Spleen (tissue), 11 donors: ENCODE data around the gene PTPRN2. TPM values are rescaled to one million over a fixed set of nuclear protein-coding genes. Genes with fewer than 3 reads are reported as not detected.

Source experiments
- DNase-seq: peaks from one replicate; pipeline ENCODE4 v3.0.0-alpha.2; 2020
- H3K27ac ChIP-seq, 8 donors: fragments of 200-600 bp; sonication (generic) in 7 of 8; 1 replicate in 4 of 8; 2 replicates in 4 of 8; pipeline versions ENCODE4 v1.5.0 to v1.8.0; 2016 to 2021; ENCODE audit warnings: inconsistent platforms in 4 of 8, mild to moderate bottlenecking in 4 of 8, moderate library complexity in 1 of 8
- H3K27me3 ChIP-seq, 7 donors: fragments of 200-600 bp; sonication (generic) in 6 of 7; replicated peaks in 1 of 7; 1 replicate in 4 of 7; 2 replicates in 3 of 7; pipeline versions ENCODE4 v1.5.0 to v1.8.0; 2016 to 2021; ENCODE audit warnings: inconsistent platforms in 3 of 7, mild to moderate bottlenecking in 1 of 7
- H3K36me3 ChIP-seq, 6 donors: fragments of 200-600 bp; sonication (generic) in 5 of 6; 1 replicate in 4 of 6; 2 replicates in 2 of 6; pipeline versions ENCODE4 v1.5.0 to v1.8.0; 2016 to 2021; ENCODE audit warnings: inconsistent platforms in 2 of 6
- H3K4me1 ChIP-seq, 6 donors: fragments of 200-600 bp; sonication (generic) in 5 of 6; 1 replicate in 3 of 6; 2 replicates in 3 of 6; pipeline versions ENCODE4 v1.5.0 to v1.8.0; 2016 to 2021; ENCODE audit warnings: inconsistent platforms in 3 of 6
- H3K4me3 ChIP-seq, 8 donors: fragments of 200-600 bp; sonication (generic) in 7 of 8; 1 replicate in 4 of 8; 2 replicates in 4 of 8; pipeline versions ENCODE4 v1.5.0 to v1.8.0; 2016 to 2021; ENCODE audit warnings: inconsistent platforms in 4 of 8, mild to moderate bottlenecking in 4 of 8, moderate library complexity in 2 of 8
- H3K9me3 ChIP-seq, 8 donors: fragments of 200-600 bp; sonication (generic) in 7 of 8; 1 replicate in 4 of 8; 2 replicates in 4 of 8; pipeline versions ENCODE4 v1.5.0 to v1.8.0; 2016 to 2021; ENCODE audit warnings: inconsistent platforms in 4 of 8
- POLR2A ChIP-seq, 3 donors: fragments of 450-650 bp; IDR thresholded peaks; one replicate each; pipeline ENCODE4 v1.5.1; 2017; ENCODE audit warnings: antibody characterized with exemption in 3 of 3, mild to moderate bottlenecking in 1 of 3
- POLR2AphosphoS5 ChIP-seq, 3 donors: sonication (generic); formaldehyde crosslinking; IDR thresholded peaks; one replicate each; pipeline ENCODE4 v1.5.1; 2017; ENCODE audit warnings: antibody characterized with exemption in 3 of 3
- WGBS, 5 donors: extraction: QIAGEN DNeasy Blood & Tissue Kit in 3 of 5; methylation state at CpG; one replicate each; pipeline versions ENCODE4 v1.1.5 to v1.1.7; 2013 to 2018; 5-methylcytosine and 5-hydroxymethylcytosine counted together
- intact Hi-C: fragments of 100-400 bp; cut with DNase I; formaldehyde crosslinking; loops from one replicate; pipeline ENCODE4 v1.15.0; 2023; ENCODE audit warnings: low total_unique reads
- polyA plus RNA-seq, 3 donors: library from polyadenylated mRNA; stranded (reverse); fragments of 200-250 nt; gene quantifications; one replicate each; pipeline ENCODE4 v1.2.1, GENCODE V29; 2013
- total RNA-seq, 7 donors: library from RNA; depleted of rRNA in 3 of 7; stranded (reverse); fragments of >200 nt in 3 of 7; fragmentation: NEBNext Ultra II Directional in 4 of 7; extraction: Animal tissue kit (Norgen Biotek cat#: 25700) in 4 of 7; gene quantifications; one replicate each; pipeline versions ENCODE4 v1.1.0 to v1.2.1, GENCODE V29; 2016 to 2021
- TF ChIP-seq, protein P1 (sequence below), 11 experiments: fragments of 200-600 bp in 7 of 11; fragments of 450-650 bp in 4 of 11; sonication (generic) in 4 of 11; IDR thresholded peaks in 8 of 11; conservative IDR thresholded peaks in 3 of 11; 1 replicate in 7 of 11; 2 replicates in 4 of 11; pipeline versions ENCODE4 v1.4.0 to v1.8.0; 2016 to 2021; ENCODE audit warnings: antibody characterized with exemption in 11 of 11, inconsistent platforms in 4 of 11, mild to moderate bottlenecking in 1 of 11
- donor health status: healthy with polysubstance abuse.
- donor health status: DM: no; HTN: no; CAD: no; lungs with moderate emphysema.
- donor health status: DM: no; HTN: no; CAD: no.
- donor health status: Bipolar disorder and iron deficiency.
- donor health status: healthy.
- donor health status: DM: no; HTN: no; CAD: no.
- donor health status: DM: yes; HTN: yes; CAD: no.

PTPRN2 gene
- total and polyA plus RNA-seq, 10 donors, result 7.0 to 22.8 (median 16.8) TPM

- intact Hi-C loops, result no loop called here
- peak; percentile 55 for DNase-seq
- no peaks in the 10 kb centered on the region for H3K36me3 ChIP-seq
- H3K27me3 ChIP-seq, result peaks cover 0 to 40% (median 0%) of the 10 kb centered on the region in 7 donors
- no peak overlapping the region for H3K4me3 ChIP-seq
- peaks cover 0 to 14% (median 3%) of the 10 kb centered on the region in 8 donors for H3K9me3 ChIP-seq
- no peaks in the 10 kb centered on the region for H3K4me1 ChIP-seq
- H3K27ac ChIP-seq, result peak overlapping the region in 2 of 8 donors; percentile 56 to 58
- 82 to 94% (median 88%) methylated on average over 10 to 15 of the region's 15 CpGs for WGBS, 5 donors
- TF ChIP-seq POLR2AphosphoS5 (IDR thresholded peaks at IDR 0.05), result no peak
- no peak for TF ChIP-seq POLR2A (IDR thresholded peaks at IDR 0.05)
- TF ChIP-seq, protein P1, sequence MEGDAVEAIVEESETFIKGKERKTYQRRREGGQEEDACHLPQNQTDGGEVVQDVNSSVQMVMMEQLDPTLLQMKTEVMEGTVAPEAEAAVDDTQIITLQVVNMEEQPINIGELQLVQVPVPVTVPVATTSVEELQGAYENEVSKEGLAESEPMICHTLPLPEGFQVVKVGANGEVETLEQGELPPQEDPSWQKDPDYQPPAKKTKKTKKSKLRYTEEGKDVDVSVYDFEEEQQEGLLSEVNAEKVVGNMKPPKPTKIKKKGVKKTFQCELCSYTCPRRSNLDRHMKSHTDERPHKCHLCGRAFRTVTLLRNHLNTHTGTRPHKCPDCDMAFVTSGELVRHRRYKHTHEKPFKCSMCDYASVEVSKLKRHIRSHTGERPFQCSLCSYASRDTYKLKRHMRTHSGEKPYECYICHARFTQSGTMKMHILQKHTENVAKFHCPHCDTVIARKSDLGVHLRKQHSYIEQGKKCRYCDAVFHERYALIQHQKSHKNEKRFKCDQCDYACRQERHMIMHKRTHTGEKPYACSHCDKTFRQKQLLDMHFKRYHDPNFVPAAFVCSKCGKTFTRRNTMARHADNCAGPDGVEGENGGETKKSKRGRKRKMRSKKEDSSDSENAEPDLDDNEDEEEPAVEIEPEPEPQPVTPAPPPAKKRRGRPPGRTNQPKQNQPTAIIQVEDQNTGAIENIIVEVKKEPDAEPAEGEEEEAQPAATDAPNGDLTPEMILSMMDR (IDR thresholded peaks at IDR 0.05 in 8 of 11, conservative IDR thresholded peaks at IDR 0.05 in 3 of 11), result no peak
These were observed 1001.1 kb downstream of the PTPRN2 start for GRCh38 chr7:157586426-157586955.

GRCh38 chr7:157585113-157585861 lies 1002.3 kb downstream of the PTPRN2 start:
- TF ChIP-seq POLR2A (IDR thresholded peaks at IDR 0.05) (no peak), POLR2AphosphoS5 (IDR thresholded peaks at IDR 0.05) (peak in 2 of 3 donors; percentile 35 to 68)
- TF ChIP-seq, protein P1 (IDR thresholded peaks at IDR 0.05 in 8 of 11, conservative IDR thresholded peaks at IDR 0.05 in 3 of 11), result no peak
- peak; percentile 75 for DNase-seq
- Histone ChIP-seq H3K4me1 (no peaks in the 10 kb centered on the region), H3K27me3 (peaks cover 0 to 44% (median 0%) of the 10 kb centered on the region in 7 donors), H3K27ac (peak overlapping the region in 6 of 8 donors; percentile 26 to 67 (median 57)), H3K9me3 (peaks cover 0 to 14% (median 3%) of the 10 kb centered on the region in 8 donors), H3K36me3 (no peaks in the 10 kb centered on the region), H3K4me3 (peak overlapping the region in 2 of 8 donors; percentile 15 to 49)
- 30 to 44% (median 37%) methylated on average over 15 to 21 of the region's 21 CpGs for WGBS, 5 donors
- intact Hi-C loops, result no loop called here

GRCh38 chr7:157584420-157584819 lies 1003.2 kb downstream of the PTPRN2 start:
- Histone ChIP-seq H3K9me3 (peaks cover 0 to 14% (median 3%) of the 10 kb centered on the region in 8 donors), H3K27ac (no peak overlapping the region), H3K36me3 (no peaks in the 10 kb centered on the region), H3K4me1 (no peaks in the 10 kb centered on the region), H3K27me3 (peaks cover 0 to 44% (median 0%) of the 10 kb centered on the region in 7 donors), H3K4me3 (no peak overlapping the region)
- intact Hi-C loops, result no loop called here
- TF ChIP-seq POLR2AphosphoS5 (IDR thresholded peaks at IDR 0.05) (no peak), POLR2A (IDR thresholded peaks at IDR 0.05) (no peak)
- TF ChIP-seq, protein P1 (IDR thresholded peaks at IDR 0.05 in 8 of 11, conservative IDR thresholded peaks at IDR 0.05 in 3 of 11), result no peak
- peak; percentile 24 for DNase-seq
- 84 to 89% (median 86%) methylated on average over 9 of the region's 9 CpGs for WGBS, 5 donors

GRCh38 chr7:157581740-157582139 lies 1005.9 kb downstream of the PTPRN2 start:
- Histone ChIP-seq H3K4me3 (no peak overlapping the region), H3K4me1 (peaks cover 0 to 4% (median 0%) of the 10 kb centered on the region in 6 donors), H3K9me3 (peaks cover 0 to 14% (median 3%) of the 10 kb centered on the region in 8 donors), H3K36me3 (no peaks in the 10 kb centered on the region), H3K27ac (no peak overlapping the region), H3K27me3 (peaks cover 0 to 33% (median 0%) of the 10 kb centered on the region in 7 donors)
- no peak for TF ChIP-seq POLR2AphosphoS5 (IDR thresholded peaks at IDR 0.05)
- TF ChIP-seq, protein P1 (IDR thresholded peaks at IDR 0.05 in 8 of 11, conservative IDR thresholded peaks at IDR 0.05 in 3 of 11), result no peak
- no peak for TF ChIP-seq POLR2A (IDR thresholded peaks at IDR 0.05)
- intact Hi-C loops, result no loop called here
- DNase-seq, result peak; percentile 70
- 67 to 86% (median 83%) methylated on average over 15 of the region's 15 CpGs for WGBS, 5 donors
